Esophagus muscularis mucosa (tissue), 4 donors: ENCODE results near the gene LUC7L2. TPM values are rescaled to one million over a fixed set of nuclear protein-coding genes. Genes with fewer than 3 reads are reported as not detected.

Experiments used
- DNase-seq: peaks from one replicate; pipeline ENCODE4 v3.0.0-alpha.2; 2017; ENCODE audit errors: extremely low spot score
- H3K27ac ChIP-seq, 4 donors: fragments of 200-600 bp; sonication (generic); replicated peaks in 1 of 4; 1 replicate in 3 of 4; 2 replicates in 1 of 4; pipeline ENCODE4 v1.5.1; 2016 to 2019; ENCODE audit warnings: mild to moderate bottlenecking in 1 of 4
- H3K27me3 ChIP-seq, 4 donors: fragments of 200-600 bp; sonication (generic); one replicate each; pipeline versions ENCODE4 v1.5.1 to v1.6.0; 2016 to 2019
- H3K36me3 ChIP-seq, 4 donors: fragments of 200-600 bp; sonication (generic); one replicate each; pipeline ENCODE4 v1.5.1; 2016 to 2019
- H3K4me1 ChIP-seq, 4 donors: fragments of 200-600 bp; sonication (generic); one replicate each; pipeline ENCODE4 v1.5.1; 2016 to 2019
- H3K4me3 ChIP-seq, 4 donors: fragments of 200-600 bp; sonication (generic); 1 replicate in 2 of 4; 2 replicates in 2 of 4; pipeline ENCODE4 v1.5.1; 2016 to 2019; ENCODE audit warnings: mild to moderate bottlenecking in 4 of 4, moderate library complexity in 1 of 4
- H3K9me3 ChIP-seq, 4 donors: fragments of 200-600 bp; sonication (generic); 1 replicate in 3 of 4; 2 replicates in 1 of 4; pipeline ENCODE4 v1.5.1; 2016 to 2019
- EP300 ChIP-seq: sonication (generic); formaldehyde crosslinking; IDR thresholded peaks from one replicate; pipeline ENCODE4 v1.6.1; 2017; ENCODE audit warnings: antibody characterized with exemption
- POLR2A ChIP-seq: fragments of 450-650 bp; IDR thresholded peaks from one replicate; pipeline ENCODE4 v1.6.1; 2017; ENCODE audit warnings: antibody characterized with exemption, moderate library complexity, mild to moderate bottlenecking, low read depth
- POLR2AphosphoS5 ChIP-seq, 2 donors: sonication (generic); formaldehyde crosslinking; IDR thresholded peaks; one replicate each; pipeline ENCODE4 v1.6.1; 2017; ENCODE audit warnings: antibody characterized with exemption in 2 of 2
- WGBS: methylation state at CpG from one replicate; pipeline ENCODE4 v1.1.5; 2018; 5-methylcytosine and 5-hydroxymethylcytosine counted together
- intact Hi-C: fragments of 100-400 bp; cut with DNase I; formaldehyde crosslinking; loops from one replicate; pipeline ENCODE4 v1.15.1; 2023
- total RNA-seq, 4 donors: library from RNA; depleted of rRNA; stranded (reverse); fragments of >200 nt; gene quantifications; one replicate each; pipeline versions ENCODE4 v1.1.0 to v1.2.1, GENCODE V29; 2016
- TF ChIP-seq, protein P1 (sequence below), 3 experiments: fragments of 200-600 bp in 2 of 3; fragments of 450-650 bp in 1 of 3; sonication (generic) in 2 of 3; IDR thresholded peaks; one replicate each; pipeline ENCODE4 v1.5.1; 2017 to 2019; ENCODE audit warnings: antibody characterized with exemption in 3 of 3, mild to moderate bottlenecking in 2 of 3, moderate library complexity in 1 of 3

Gene LUC7L2
- total RNA-seq, 4 donors from 2014 or later: 56.0 to 63.7 (median 58.3) TPM

DNA sequence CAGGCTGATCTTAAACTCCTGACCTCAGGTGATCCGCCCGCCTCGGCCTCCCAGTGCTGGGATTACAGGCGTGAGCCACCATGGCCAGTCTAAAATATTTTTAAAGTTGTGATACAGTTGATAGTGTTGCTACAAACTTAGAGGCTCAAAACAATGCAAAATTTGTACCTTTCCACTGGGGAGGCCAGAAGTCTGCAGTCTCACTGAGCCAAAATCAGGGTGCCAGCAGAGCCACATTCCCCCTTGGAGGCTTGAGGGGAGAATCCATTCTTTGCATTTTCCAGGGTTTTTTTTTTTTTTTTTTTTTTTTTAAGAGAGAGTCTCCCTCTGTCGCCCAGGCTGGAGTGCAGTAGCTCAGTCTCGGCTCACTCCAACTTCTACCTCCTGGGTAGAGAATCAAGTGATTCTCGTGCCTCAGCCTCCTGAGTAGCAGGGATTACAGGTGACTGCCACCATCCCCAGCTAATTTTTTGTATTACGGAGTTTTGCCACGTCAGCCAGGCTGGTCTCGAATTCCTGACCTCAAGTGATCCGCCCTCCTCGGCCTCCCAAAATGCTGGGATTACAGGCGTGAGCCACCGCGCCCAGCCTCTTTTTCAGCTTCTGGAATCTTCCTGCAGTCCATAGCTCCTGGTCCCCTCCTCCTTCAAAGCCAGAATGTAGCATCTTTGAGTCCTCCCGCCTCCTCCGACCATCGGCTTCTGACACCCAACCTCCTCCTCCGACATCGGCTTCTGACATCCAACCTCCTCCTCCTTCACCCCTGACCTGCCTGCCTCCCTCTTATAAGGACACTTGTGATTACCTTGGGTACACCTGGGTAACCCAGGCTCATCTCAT is 86.6 kb downstream of the LUC7L2 start:
- 89% methylated on average over 20 of the region's 20 CpGs for WGBS
- no peaks in the 10 kb centered on the region for H3K36me3 ChIP-seq
- H3K9me3 ChIP-seq: no peaks in the 10 kb centered on the region
- no peak overlapping the region for H3K27ac ChIP-seq
- no peak for DNase-seq
- H3K4me1 ChIP-seq: no peaks in the 10 kb centered on the region
- intact Hi-C loops: no loop called here
- no peaks in the 10 kb centered on the region for H3K27me3 ChIP-seq
- no peak overlapping the region for H3K4me3 ChIP-seq
- TF ChIP-seq POLR2A (no peak), EP300 (no peak), POLR2AphosphoS5 (IDR thresholded peaks at IDR 0.05) (no peak)
- TF ChIP-seq, protein P1, sequence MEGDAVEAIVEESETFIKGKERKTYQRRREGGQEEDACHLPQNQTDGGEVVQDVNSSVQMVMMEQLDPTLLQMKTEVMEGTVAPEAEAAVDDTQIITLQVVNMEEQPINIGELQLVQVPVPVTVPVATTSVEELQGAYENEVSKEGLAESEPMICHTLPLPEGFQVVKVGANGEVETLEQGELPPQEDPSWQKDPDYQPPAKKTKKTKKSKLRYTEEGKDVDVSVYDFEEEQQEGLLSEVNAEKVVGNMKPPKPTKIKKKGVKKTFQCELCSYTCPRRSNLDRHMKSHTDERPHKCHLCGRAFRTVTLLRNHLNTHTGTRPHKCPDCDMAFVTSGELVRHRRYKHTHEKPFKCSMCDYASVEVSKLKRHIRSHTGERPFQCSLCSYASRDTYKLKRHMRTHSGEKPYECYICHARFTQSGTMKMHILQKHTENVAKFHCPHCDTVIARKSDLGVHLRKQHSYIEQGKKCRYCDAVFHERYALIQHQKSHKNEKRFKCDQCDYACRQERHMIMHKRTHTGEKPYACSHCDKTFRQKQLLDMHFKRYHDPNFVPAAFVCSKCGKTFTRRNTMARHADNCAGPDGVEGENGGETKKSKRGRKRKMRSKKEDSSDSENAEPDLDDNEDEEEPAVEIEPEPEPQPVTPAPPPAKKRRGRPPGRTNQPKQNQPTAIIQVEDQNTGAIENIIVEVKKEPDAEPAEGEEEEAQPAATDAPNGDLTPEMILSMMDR (IDR thresholded peaks at IDR 0.05): no peak

DNA sequence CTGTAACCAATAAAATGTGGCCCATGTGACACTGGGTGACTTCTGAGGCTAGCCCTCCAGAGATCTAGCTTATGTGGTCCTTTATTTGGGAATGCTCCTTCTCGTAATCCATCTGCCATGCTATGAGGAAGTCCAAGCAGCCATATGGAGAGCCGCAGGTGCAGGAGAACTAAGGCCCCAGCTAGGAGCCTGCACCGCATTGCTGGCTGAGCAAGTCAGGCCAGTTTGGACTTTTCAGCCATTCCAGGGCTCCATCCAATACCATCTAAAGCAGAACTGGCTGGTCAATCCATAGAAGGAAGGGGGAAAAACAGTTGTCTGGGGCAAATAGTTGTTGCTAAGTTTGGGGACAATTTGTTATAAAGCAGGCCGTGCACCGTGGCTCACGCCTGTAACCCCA is 91.2 kb downstream of the LUC7L2 start:
- Histone ChIP-seq H3K4me1 (no peaks in the 10 kb centered on the region), H3K27me3 (peaks cover 0 to 5% (median 0%) of the 10 kb centered on the region in 4 donors), H3K27ac (no peak overlapping the region), H3K9me3 (no peaks in the 10 kb centered on the region), H3K4me3 (no peak overlapping the region), H3K36me3 (no peaks in the 10 kb centered on the region)
- DNase-seq: no peak
- no peak for TF ChIP-seq POLR2A
- no peak for TF ChIP-seq EP300
- TF ChIP-seq, protein P1 (IDR thresholded peaks at IDR 0.05): no peak
- TF ChIP-seq POLR2AphosphoS5 (IDR thresholded peaks at IDR 0.05): no peak
- 89% methylated on average over 6 of the region's 6 CpGs for WGBS
- intact Hi-C loops: no loop called here

DNA sequence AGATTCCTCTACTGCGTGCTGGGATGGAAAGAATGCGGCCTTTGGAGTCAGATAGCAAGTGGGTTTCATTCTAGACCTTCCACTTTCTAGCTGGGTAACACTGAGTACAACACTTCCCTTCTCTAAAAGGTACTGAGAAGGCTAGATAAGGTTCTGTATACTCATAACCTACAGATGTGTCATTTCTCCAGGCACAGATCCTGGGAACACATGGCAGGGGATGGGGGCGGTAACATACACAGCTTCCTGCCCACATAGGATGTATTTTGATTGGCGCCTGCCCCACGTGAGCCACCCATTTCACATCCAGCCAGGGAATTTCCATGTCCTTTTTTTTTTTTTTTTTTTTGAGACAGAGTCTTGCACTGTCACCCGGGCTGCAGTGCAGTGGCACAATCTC is 91.9 kb downstream of the LUC7L2 start:
- Histone ChIP-seq H3K9me3 (no peaks in the 10 kb centered on the region), H3K4me3 (no peak overlapping the region), H3K27me3 (peaks cover 0 to 5% (median 0%) of the 10 kb centered on the region in 4 donors), H3K4me1 (no peaks in the 10 kb centered on the region), H3K36me3 (no peaks in the 10 kb centered on the region), H3K27ac (no peak overlapping the region)
- WGBS: 88% methylated on average over 6 of the region's 6 CpGs
- no peak for DNase-seq
- intact Hi-C loops: no loop called here
- TF ChIP-seq, protein P1 (IDR thresholded peaks at IDR 0.05): no peak
- TF ChIP-seq POLR2A (no peak), POLR2AphosphoS5 (IDR thresholded peaks at IDR 0.05) (no peak), EP300 (no peak)

DNA sequence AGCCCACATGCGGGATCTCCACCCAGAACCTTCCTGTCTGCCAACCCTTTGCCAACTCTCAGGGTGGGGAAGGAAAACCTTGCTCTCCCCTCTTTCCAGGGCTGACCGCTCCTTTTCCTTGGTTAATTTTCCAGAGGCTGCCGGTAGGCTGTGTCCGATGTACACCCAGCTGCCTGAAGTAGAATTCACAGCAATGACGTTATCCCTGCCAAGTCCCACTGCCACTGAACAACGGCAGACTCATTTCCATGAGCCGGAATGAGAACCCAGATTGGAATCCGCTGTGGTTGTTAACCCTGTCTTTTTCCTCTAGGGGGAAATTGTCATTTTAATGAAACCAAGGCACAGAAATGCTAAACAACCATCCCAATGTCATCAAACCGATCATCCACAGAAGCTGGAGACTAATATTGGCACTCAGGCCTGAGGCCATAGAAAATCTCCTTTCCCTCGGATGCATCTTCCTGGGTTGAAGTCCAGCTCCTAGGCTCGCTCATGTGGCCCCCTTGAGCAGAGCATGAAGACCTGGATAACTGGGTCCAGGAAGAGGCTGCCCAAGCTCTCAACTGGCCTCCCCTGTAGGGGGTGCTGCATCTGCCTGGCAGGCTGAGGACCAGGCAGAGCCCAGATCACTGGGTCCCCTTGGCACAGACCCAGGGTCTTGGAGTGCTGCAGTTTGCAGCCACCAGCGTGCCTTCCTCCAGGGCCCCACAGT is 93.4 kb downstream of the LUC7L2 start:
- 78% methylated on average over 11 of the region's 12 CpGs for WGBS
- Histone ChIP-seq H3K27ac (no peak overlapping the region), H3K27me3 (peaks cover 0 to 5% (median 0%) of the 10 kb centered on the region in 4 donors), H3K36me3 (no peaks in the 10 kb centered on the region), H3K9me3 (no peaks in the 10 kb centered on the region), H3K4me1 (no peaks in the 10 kb centered on the region), H3K4me3 (no peak overlapping the region)
- no peak for DNase-seq
- TF ChIP-seq EP300 (no peak), POLR2A (no peak), POLR2AphosphoS5 (IDR thresholded peaks at IDR 0.05) (no peak)
- TF ChIP-seq, protein P1 (IDR thresholded peaks at IDR 0.05): no peak
- intact Hi-C loops: no loop called here
